ENCODE data around the gene SLIT2. TPM values are rescaled to one million over a fixed set of nuclear protein-coding genes. Genes with fewer than 3 reads are reported as not detected.

The SLIT2 gene
- total RNA-seq, 1 donor from 2014 or later: 11.0 TPM

- FAIRE-seq (no peak), DNase-seq (ENCODE audit: low spot score in 2 of 2) (no peak)
These were observed 13.0 kb downstream of the SLIT2 start for GRCh38 chr4:20264688-20265087.

- no peak for FAIRE-seq
- no peak for DNase-seq (ENCODE audit: low spot score in 2 of 2)
These were observed 14.0 kb downstream of the SLIT2 start for GRCh38 chr4:20265726-20266125.

GRCh38 chr4:20266215-20267082 is 14.7 kb downstream of the SLIT2 start:
- FAIRE-seq (no peak), DNase-seq (ENCODE audit: low spot score in 2 of 2) (no peak)

- DNase-seq (ENCODE audit: low spot score in 2 of 2) (no peak), FAIRE-seq (no peak)
These were observed 16.3 kb downstream of the SLIT2 start for GRCh38 chr4:20268028-20268427.

- no peak for DNase-seq (ENCODE audit: low spot score in 2 of 2)
- FAIRE-seq: no peak
These were observed 17.6 kb downstream of the SLIT2 start for GRCh38 chr4:20269320-20269719.

GRCh38 chr4:20271950-20272349 is 20.2 kb downstream of the SLIT2 start:
- DNase-seq (ENCODE audit: low spot score in 2 of 2) (no peak), FAIRE-seq (no peak)

- FAIRE-seq (no peak), DNase-seq (ENCODE audit: low spot score in 2 of 2) (no peak)
These were observed 20.7 kb downstream of the SLIT2 start for GRCh38 chr4:20272411-20272872.

GRCh38 chr4:20273793-20274192 is 22.1 kb downstream of the SLIT2 start:
- DNase-seq (ENCODE audit: low spot score in 2 of 2) (no peak), FAIRE-seq (no peak)

GRCh38 chr4:20276848-20277247 is 25.1 kb downstream of the SLIT2 start:
- FAIRE-seq (no peak), DNase-seq (ENCODE audit: low spot score in 2 of 2) (no peak)

GRCh38 chr4:20278195-20278594 is 26.5 kb downstream of the SLIT2 start:
- DNase-seq (ENCODE audit: low spot score in 2 of 2) (no peak), FAIRE-seq (no peak)

- no peak for FAIRE-seq
These were observed 27.7 kb downstream of the SLIT2 start for GRCh38 chr4:20279381-20279780.

GRCh38 chr4:20281453-20281852 is 29.7 kb downstream of the SLIT2 start:
- no peak for FAIRE-seq
- no peak for DNase-seq (ENCODE audit: low spot score in 2 of 2)

More at GRCh38 chr4:20279381-20279780, 27.7 kb downstream of the SLIT2 start:
- DNase-seq (ENCODE audit: low spot score in 2 of 2): no peak

- no peak for DNase-seq (ENCODE audit: low spot score in 2 of 2)
These were observed 31.3 kb downstream of the SLIT2 start for GRCh38 chr4:20283039-20283438.

GRCh38 chr4:20284990-20285389 is 33.3 kb downstream of the SLIT2 start:
- FAIRE-seq (no peak), DNase-seq (ENCODE audit: low spot score in 2 of 2) (no peak)

More at GRCh38 chr4:20283039-20283438, 31.3 kb downstream of the SLIT2 start:
- FAIRE-seq: no peak

- no peak for DNase-seq (ENCODE audit: low spot score in 2 of 2)
- FAIRE-seq: no peak
These were observed 35.5 kb downstream of the SLIT2 start for GRCh38 chr4:20287246-20287645.

- FAIRE-seq (no peak), DNase-seq (ENCODE audit: low spot score in 2 of 2) (no peak)
These were observed 36.4 kb downstream of the SLIT2 start for GRCh38 chr4:20288047-20288650.

GRCh38 chr4:20288846-20289512 is 37.3 kb downstream of the SLIT2 start:
- FAIRE-seq (no peak), DNase-seq (ENCODE audit: low spot score in 2 of 2) (no peak)

GRCh38 chr4:20289782-20290181 is 38.1 kb downstream of the SLIT2 start:
- FAIRE-seq (no peak), DNase-seq (ENCODE audit: low spot score in 2 of 2) (no peak)

GRCh38 chr4:20292739-20293138 is 41.0 kb downstream of the SLIT2 start:
- DNase-seq (ENCODE audit: low spot score in 2 of 2): no peak
- FAIRE-seq: no peak

- DNase-seq (ENCODE audit: low spot score in 2 of 2) (no peak), FAIRE-seq (no peak)
These were observed 45.6 kb downstream of the SLIT2 start for GRCh38 chr4:20297261-20297660.

- no peak for DNase-seq (ENCODE audit: low spot score in 2 of 2)
- no peak for FAIRE-seq
These were observed 46.1 kb downstream of the SLIT2 start for GRCh38 chr4:20297783-20298182.
